Activated T-cell treated with anti-CD3 and anti-CD28 coated beads, Interleukin-2, amount 50 U/mL, for 48 hours (primary cell): ENCODE measurements around the gene HOXA9.
A peak's percentile ranks its signal among the peaks of the same experiment; 100 is the strongest.

Source experiments
- DNase-seq, 2 experiments: peaks; one replicate each; pipeline ENCODE4 v3.0.0-alpha.2; 2020

Gene HOXA9

GRCh38 chr7:27200761-27201579, 35.6 kb upstream of the HOXA9 start:
- peak; percentile 24 to 33 for DNase-seq

GRCh38 chr7:27199849-27200760, 34.8 kb upstream of the HOXA9 start, which contains the start of gene HOXA13:
Gene HOXA13, minus strand, starts transcription at chr7:27200091. Its CDS starts 14 bp downstream, at chr7:27200077.
- peak; percentile 26 to 42 for DNase-seq

GRCh38 chr7:27198871-27199801, 33.8 kb upstream of the HOXA9 start:
- peak; percentile 40 to 42 for DNase-seq

- DNase-seq = peak; percentile 32 to 37
Measured at GRCh38 chr7:27198138-27198841, 33.0 kb upstream of the HOXA9 start.

- peak in 1 of 2 experiments; percentile 16 for DNase-seq
Measured at GRCh38 chr7:27197137-27198042, 32.1 kb upstream of the HOXA9 start.

- peak; percentile 89 to 91 for DNase-seq
Measured at GRCh38 chr7:27196287-27196767, 31.0 kb upstream of the HOXA9 start.

- no peak for DNase-seq
Measured at GRCh38 chr7:27194686-27195379, 29.5 kb upstream of the HOXA9 start.

- DNase-seq = no peak
Measured at GRCh38 chr7:27194002-27194352, 28.6 kb upstream of the HOXA9 start.

- peak; percentile 23 to 27 for DNase-seq
Measured at GRCh38 chr7:27193335-27194001, 28.1 kb upstream of the HOXA9 start.

GRCh38 chr7:27192546-27193334, 27.4 kb upstream of the HOXA9 start:
- peak; percentile 23 to 44 for DNase-seq

- DNase-seq = peak; percentile 32 to 35
Measured at GRCh38 chr7:27191833-27192545, 26.7 kb upstream of the HOXA9 start.

GRCh38 chr7:27191161-27191731, 25.9 kb upstream of the HOXA9 start:
- DNase-seq = peak; percentile 18 to 31

- DNase-seq = peak; percentile 15 to 18
Measured at GRCh38 chr7:27189997-27190748, 24.8 kb upstream of the HOXA9 start.

GRCh38 chr7:27189295-27189996, 24.1 kb upstream of the HOXA9 start:
- peak; percentile 30 to 32 for DNase-seq

GRCh38 chr7:27188386-27189294, 23.3 kb upstream of the HOXA9 start:
- DNase-seq = peak; percentile 48 to 49
